CD4-positive, alpha-beta T cell (primary cell): ENCODE results near the gene NRGN. TPM values are rescaled to one million over a fixed set of nuclear protein-coding genes. Genes with fewer than 3 reads are reported as not detected.

Experiments
- ATAC-seq: fragments of 200-7000 bp; cut with Tn5 transposase; one replicate; pipeline ENCODE4 v1.10.0; 2022; ENCODE audit warnings: mild to moderate bottlenecking; ENCODE audit not compliant: poor library complexity
- CTCF ChIA-PET: fragments of 350-600 bp; sonication (Branson Sonifier 250); formaldehyde crosslinking; loops from one replicate; lab custom pipeline; 2021; ENCODE audit warnings: antibody characterized with exemption, inconsistent platforms; lab: Charles Lee
- POLR2A ChIA-PET: fragments of 350-600 bp; sonication (Branson Sonifier 250); formaldehyde crosslinking; loops from one replicate; lab custom pipeline; 2021; ENCODE audit warnings: antibody characterized with exemption, inconsistent platforms; lab: Charles Lee
- DNase-seq, 14 experiments: peaks; one replicate each; pipeline ENCODE4 v3.0.0-alpha.2; 2013 to 2020; ENCODE audit warnings: mixed read lengths in 2 of 14
- H3K27ac ChIP-seq, 2 donors: one replicate each; pipeline versions ENCODE4 v1.5.1 to v1.7.0; 2013; ENCODE audit warnings: low read length in 2 of 2, low read depth in 1 of 2, mild to moderate bottlenecking in 1 of 2
- H3K27me3 ChIP-seq, 2 experiments: 1 replicate in 1 of 2; 2 replicates in 1 of 2; pipeline versions ENCODE4 v1.6.1 to v1.7.0; 2013; ENCODE audit warnings: low read length in 2 of 2, control low read depth in 1 of 2, mild to moderate bottlenecking in 1 of 2, moderate library complexity in 1 of 2; ENCODE audit not compliant: insufficient read depth in 2 of 2, control insufficient read depth in 1 of 2
- H3K36me3 ChIP-seq: one replicate; pipeline ENCODE4 v1.6.1; 2013; ENCODE audit warnings: low read length, control low read depth; ENCODE audit not compliant: insufficient read depth
- H3K4me1 ChIP-seq: one replicate; pipeline ENCODE4 v1.6.1; 2013; ENCODE audit warnings: low read length, control low read depth; ENCODE audit not compliant: insufficient read depth
- H3K4me3 ChIP-seq: one replicate; pipeline ENCODE4 v1.5.1; 2013; ENCODE audit warnings: mild to moderate bottlenecking, low read length, moderate library complexity
- H3K9me3 ChIP-seq, 2 experiments: 1 replicate in 1 of 2; 2 replicates in 1 of 2; pipeline versions ENCODE4 v1.6.1 to v1.7.0; 2013; ENCODE audit warnings: low read length in 2 of 2, mild to moderate bottlenecking in 2 of 2, control low read depth in 1 of 2, moderate library complexity in 1 of 2; ENCODE audit not compliant: control insufficient read depth in 1 of 2, insufficient read depth in 1 of 2
- H3K27ac Mint-ChIP-seq: one replicate; pipeline ENCODE4 v1.8.0; 2020; ENCODE audit warnings: mixed read lengths
- H3K27me3 Mint-ChIP-seq: one replicate; pipeline ENCODE4 v1.8.0; 2021; ENCODE audit warnings: mixed read lengths
- H3K36me3 Mint-ChIP-seq: one replicate; pipeline ENCODE4 v1.8.0; 2021; ENCODE audit warnings: low read depth, mixed read lengths
- H3K4me1 Mint-ChIP-seq: one replicate; pipeline ENCODE4 v1.8.0; 2021; ENCODE audit warnings: low read depth, mixed read lengths
- H3K4me3 Mint-ChIP-seq: one replicate; pipeline ENCODE4 v1.8.0; 2020; ENCODE audit warnings: mild to moderate bottlenecking, mixed read lengths
- H3K9me3 Mint-ChIP-seq: one replicate; pipeline ENCODE4 v1.8.0; 2020; ENCODE audit warnings: mixed read lengths
- intact Hi-C, 2 experiments: fragments of 100-400 bp; cut with DNase I in 1 of 2; cut with micrococcal nuclease in 1 of 2; formaldehyde crosslinking; loops; one replicate each; pipeline versions ENCODE4 v1.15.1 to v1.9.0; 2023 to 2025; cut with DNase I, micrococcal nuclease
- total RNA-seq, 174 experiments: library from RNA in 2 of 174; stranded (reverse) in 2 of 174; gene quantifications; one replicate each; pipeline ENCODE4 v1.2.3 and lab custom pipeline; 2021 to 2026
- TF ChIP-seq, protein P1 (sequence below): fragments of 200-600 bp; IDR thresholded peaks from one replicate; pipeline ENCODE4 v1.8.0; 2022; ENCODE audit warnings: antibody characterized with exemption, mild to moderate bottlenecking

Gene NRGN
- total RNA-seq, 2 experiments from 2014 or later, result 0.84 to 1.4 TPM

DNA sequence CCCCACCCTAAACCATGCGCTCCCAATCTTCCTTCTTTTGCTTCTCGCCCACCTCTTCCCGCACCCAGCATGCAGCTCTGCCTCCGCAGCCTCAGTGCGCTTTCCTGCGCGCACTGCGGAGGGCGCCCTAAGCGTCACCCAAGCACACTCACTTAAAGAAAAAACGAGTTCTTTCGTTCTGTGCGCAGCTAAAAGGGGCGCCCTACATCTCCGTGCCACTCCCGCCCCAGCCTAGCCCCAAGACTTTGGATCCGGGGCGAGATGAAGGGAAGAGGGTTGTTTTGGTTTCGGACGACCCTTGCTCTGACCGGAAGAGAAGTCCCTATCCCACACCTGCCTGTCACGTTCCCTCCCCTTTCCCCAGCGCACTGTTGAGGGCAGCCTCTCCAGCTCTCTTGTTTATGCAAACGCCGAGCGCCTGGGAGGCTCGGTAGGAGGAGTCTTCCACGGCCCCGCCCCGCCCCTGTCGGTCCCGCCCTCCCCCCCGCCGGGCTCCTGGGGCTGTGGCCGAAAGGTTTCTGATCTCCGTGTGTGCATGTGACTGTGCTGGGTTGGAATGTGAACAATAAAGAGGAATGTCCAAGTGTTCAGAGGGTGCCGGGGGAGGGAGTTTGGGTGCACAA lies 7.0 kb downstream of the NRGN start:
- intact Hi-C loops, result loop anchor here (1.0 to 10.0 kb wide), 5 partner anchors 17 to 366 kb away; partner anchors contain the start of genes MSANTD2 (in 2 of the 2), CCDC15 (in 1 of the 2) and TMEM218 (in 1 of the 2)

DNA sequence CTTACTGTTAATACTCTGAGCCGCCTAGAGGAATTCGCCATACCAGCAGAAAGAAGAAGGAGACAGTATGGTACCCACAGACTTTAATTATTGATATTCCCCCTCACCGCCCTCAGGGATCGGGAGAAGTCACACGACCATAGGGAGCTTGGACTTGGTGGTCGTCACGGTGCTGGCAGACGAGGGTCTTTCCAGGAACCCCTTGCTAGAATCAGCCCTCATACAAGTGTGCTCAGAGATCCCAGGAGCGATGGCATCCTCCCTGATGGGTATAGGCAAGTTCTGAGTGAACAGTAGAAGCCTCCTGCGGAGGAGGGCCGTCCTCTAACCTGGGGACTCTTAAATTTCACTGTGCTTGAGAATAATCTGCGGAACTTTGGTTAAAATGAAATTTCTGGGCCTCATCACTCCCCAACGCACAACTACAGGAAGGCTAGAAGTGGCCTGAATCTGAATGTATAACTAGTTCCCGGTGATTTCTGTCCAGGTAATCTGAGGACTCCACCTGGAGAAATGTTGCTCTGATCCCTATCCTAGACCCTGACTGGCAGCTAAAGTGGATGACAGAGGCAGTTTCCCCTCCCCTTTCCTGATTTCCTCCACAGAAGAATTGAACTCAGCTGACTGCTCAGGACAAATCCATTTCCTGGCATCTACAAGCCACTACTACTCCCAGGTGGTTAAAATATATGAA lies 7.8 kb downstream of the NRGN start:
- Mint-ChIP-seq H3K27ac (peak overlapping the region; percentile 82), H3K27me3 (no peaks in the 10 kb centered on the region), H3K4me1 (peaks cover 5% of the 10 kb centered on the region), H3K36me3 (peaks cover 5% of the 10 kb centered on the region), H3K9me3 (no peaks in the 10 kb centered on the region), H3K4me3 (peak overlapping the region; percentile 94)
- DNase-seq, result no peak
- peak overlapping the region; percentile 95 for H3K4me3 ChIP-seq
- ATAC-seq, result no peak
- H3K27ac ChIP-seq, result no peak overlapping the region
- intact Hi-C loops, result loop anchor here (5.0 to 10.0 kb wide), 4 partner anchors 55 to 365 kb away; partner anchors contain the start of genes MSANTD2 (in 2 of the 2), CCDC15 (in 1 of the 2) and TMEM218 (in 1 of the 2)
- no peaks in the 10 kb centered on the region for H3K36me3 ChIP-seq
- no peaks in the 10 kb centered on the region for H3K27me3 ChIP-seq
- CTCF ChIA-PET, result interaction anchor here (1.1 to 2.9 kb wide), 9 partner anchors 9 to 106 kb away, joined by 3 to 60 read pairs (median 12); partner anchors contain the start of genes ESAM, MSANTD2, SIAE and SPA17
- H3K4me1 ChIP-seq, result peaks cover 38% of the 10 kb centered on the region
- POLR2A ChIA-PET, result interaction anchor here (1.2 to 4.2 kb wide), 13 partner anchors 9 to 845 kb away, joined by 4 to 89 read pairs (median 6); partner anchors contain the start of genes ESAM, MSANTD2, SIAE and SPA17
- TF ChIP-seq, protein P1, sequence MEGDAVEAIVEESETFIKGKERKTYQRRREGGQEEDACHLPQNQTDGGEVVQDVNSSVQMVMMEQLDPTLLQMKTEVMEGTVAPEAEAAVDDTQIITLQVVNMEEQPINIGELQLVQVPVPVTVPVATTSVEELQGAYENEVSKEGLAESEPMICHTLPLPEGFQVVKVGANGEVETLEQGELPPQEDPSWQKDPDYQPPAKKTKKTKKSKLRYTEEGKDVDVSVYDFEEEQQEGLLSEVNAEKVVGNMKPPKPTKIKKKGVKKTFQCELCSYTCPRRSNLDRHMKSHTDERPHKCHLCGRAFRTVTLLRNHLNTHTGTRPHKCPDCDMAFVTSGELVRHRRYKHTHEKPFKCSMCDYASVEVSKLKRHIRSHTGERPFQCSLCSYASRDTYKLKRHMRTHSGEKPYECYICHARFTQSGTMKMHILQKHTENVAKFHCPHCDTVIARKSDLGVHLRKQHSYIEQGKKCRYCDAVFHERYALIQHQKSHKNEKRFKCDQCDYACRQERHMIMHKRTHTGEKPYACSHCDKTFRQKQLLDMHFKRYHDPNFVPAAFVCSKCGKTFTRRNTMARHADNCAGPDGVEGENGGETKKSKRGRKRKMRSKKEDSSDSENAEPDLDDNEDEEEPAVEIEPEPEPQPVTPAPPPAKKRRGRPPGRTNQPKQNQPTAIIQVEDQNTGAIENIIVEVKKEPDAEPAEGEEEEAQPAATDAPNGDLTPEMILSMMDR, result no peak
- H3K9me3 ChIP-seq, result no peaks in the 10 kb centered on the region

More for the DNA sequence above, 7.0 kb downstream of the NRGN start:
- TF ChIP-seq, protein P1, result peak; percentile 67
- Mint-ChIP-seq H3K4me1 (peaks cover 5% of the 10 kb centered on the region), H3K27me3 (no peaks in the 10 kb centered on the region), H3K9me3 (no peaks in the 10 kb centered on the region), H3K4me3 (peak overlapping the region; percentile 94), H3K27ac (peak overlapping the region; percentile 82), H3K36me3 (peaks cover 5% of the 10 kb centered on the region)
- peaks cover 0 to 1% of the 10 kb centered on the region in 2 experiments for H3K27me3 ChIP-seq
- ChIA-PET POLR2A (interaction anchor here (0.7 to 4.2 kb wide), 20 partner anchors 8 to 1536 kb away, joined by 3 to 89 read pairs (median 5); partner anchors contain the start of genes CCDC15, ESAM, MSANTD2 and SIAE), CTCF (interaction anchor here (0.6 to 2.9 kb wide), 21 partner anchors 10 to 130 kb away, joined by 3 to 60 read pairs (median 4); partner anchors contain the start of genes ESAM, MSANTD2, SIAE and SPA17)
- DNase-seq, result peak; percentile 71 to 90 (median 76)
- ATAC-seq, result peak; percentile 90
- H3K4me3 ChIP-seq, result peak overlapping the region; percentile 95
- no peaks in the 10 kb centered on the region for H3K9me3 ChIP-seq
- peak overlapping the region; percentile 72 to 75 for H3K27ac ChIP-seq
- H3K36me3 ChIP-seq, result no peaks in the 10 kb centered on the region
- peaks cover 32% of the 10 kb centered on the region for H3K4me1 ChIP-seq

DNA sequence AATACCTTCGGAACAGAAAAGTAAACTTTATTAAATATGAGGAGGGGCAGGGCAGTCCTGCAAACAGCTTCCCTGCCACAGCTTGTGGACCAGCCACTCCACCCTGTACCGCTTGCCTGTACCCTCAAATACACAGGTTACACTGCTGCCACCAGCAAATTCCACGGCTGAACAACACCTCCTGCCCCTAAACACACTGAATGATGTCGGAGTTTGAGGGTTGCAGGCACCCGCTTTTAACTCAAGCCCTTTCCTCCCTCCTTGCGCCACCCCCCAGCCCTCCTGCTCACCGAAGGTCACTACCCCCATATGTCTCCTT lies 8.3 kb downstream of the NRGN start:
- H3K4me1 Mint-ChIP-seq, result peaks cover 5% of the 10 kb centered on the region
- H3K36me3 ChIP-seq, result no peaks in the 10 kb centered on the region
- no peaks in the 10 kb centered on the region for H3K27me3 ChIP-seq
- ATAC-seq (no peak), DNase-seq (no peak)
- H3K36me3 Mint-ChIP-seq, result peaks cover 5% of the 10 kb centered on the region
- no peak overlapping the region for H3K27ac ChIP-seq
- ChIA-PET CTCF (interaction anchor here (1.1 to 2.7 kb wide), 2 partner anchors 10 to 79 kb away, joined by 3 to 12 read pairs; no protein-coding TSS in a partner anchor), POLR2A (interaction anchor here (0.9 to 4.2 kb wide), 4 partner anchors 10 to 74 kb away, joined by 3 to 65 read pairs (median 5); partner anchors contain the start of genes ESAM, MSANTD2, SIAE and SPA17)
- no peaks in the 10 kb centered on the region for H3K27me3 Mint-ChIP-seq
- no peak overlapping the region for H3K4me3 ChIP-seq
- TF ChIP-seq, protein P1, result no peak
- intact Hi-C loops, result loop anchor here (5.0 to 10.0 kb wide), 4 partner anchors 54 to 364 kb away; partner anchors contain the start of genes MSANTD2 (in 2 of the 2), CCDC15 (in 1 of the 2) and TMEM218 (in 1 of the 2)
- H3K9me3 Mint-ChIP-seq, result no peaks in the 10 kb centered on the region
- H3K27ac Mint-ChIP-seq, result peak overlapping the region; percentile 82
- H3K4me3 Mint-ChIP-seq, result peak overlapping the region; percentile 75
- no peaks in the 10 kb centered on the region for H3K9me3 ChIP-seq
- H3K4me1 ChIP-seq, result peaks cover 41% of the 10 kb centered on the region
